A549 treated with RU486 at 1 μM for 4 hours (cell line): Measurements from ENCODE around the gene LSS. TPM values are rescaled to one million over a fixed set of nuclear protein-coding genes. Genes with fewer than 3 reads are reported as not detected.

ENCODE experiments used
- total RNA-seq: library from RNA; stranded (reverse); fragments of 200-300 nt; extraction: Qiagen RNA extraction; gene quantifications from 5 replicates; pipeline ENCODE4 v1.2.3, GENCODE V29; 2022; ENCODE audit warnings: low read depth

LSS gene
- total RNA-seq = 9.5 to 13.8 TPM (median 12.4 TPM) in 5 replicates

GRCh38 chr21:46228345-46229051 is at the start of gene LSS:
TSS of gene LSS (minus strand) at chr21:46228774. CDS start at chr21:46228745, 29 bp downstream.

GRCh38 chr21:46183910-46184624 is 44.5 kb downstream of the LSS start, which contains the start of gene SPATC1L:
TSS of gene SPATC1L (minus strand) at chr21:46184459. CDS start at chr21:46182816, 1,643 bp downstream.

GRCh38 chr21:46155514-46156377 is 72.8 kb downstream of the LSS start, which contains the start of gene FTCD:
TSS of gene FTCD (minus strand) at chr21:46155579. CDS start at chr21:46155523, 56 bp downstream.

Other genes starting within 250 kb of the LSS start
- 16.5 to 23.6 TPM (median 18.8 TPM) in 5 replicates for gene COL6A1, start 247.0 kb downstream of the LSS start, total RNA-seq
- gene COL6A2, start 130.7 kb downstream of the LSS start, total RNA-seq = 13.4 to 17.7 TPM (median 15.2 TPM) in 5 replicates
- not detected in 5 replicates for gene FTCD, start 73.2 kb downstream of the LSS start, total RNA-seq
- gene SPATC1L, start 44.3 kb downstream of the LSS start, total RNA-seq = 0.06 TPM in 1 of 5 replicates, not detected in the others
- gene MCM3AP, start 56.8 kb upstream of the LSS start, total RNA-seq = 29.4 to 43.0 TPM (median 40.0 TPM) in 5 replicates
- gene YBEY, start 57.6 kb upstream of the LSS start, total RNA-seq = 26.8 to 31.5 TPM (median 28.9 TPM) in 5 replicates
- 3.2 to 5.8 TPM (median 5.3 TPM) in 5 replicates for gene C21orf58, start 95.1 kb upstream of the LSS start, total RNA-seq
- 11.1 to 15.1 TPM (median 13.4 TPM) in 5 replicates for gene PCNT, start 95.4 kb upstream of the LSS start, total RNA-seq
- gene DIP2A, start 230.1 kb upstream of the LSS start, total RNA-seq = 8.4 to 13.3 TPM (median 10.9 TPM) in 5 replicates